ENCODE data around the gene BCL2L15. TPM values are rescaled to one million over a fixed set of nuclear protein-coding genes. Genes with fewer than 3 reads are reported as not detected.

The BCL2L15 gene
- total and polyA plus RNA-seq, 2 of the 13 experiments (the other 11 are each of a cell fraction or from before 2014, with no cell fraction given): 0.03 to 0.27 TPM

DNA sequence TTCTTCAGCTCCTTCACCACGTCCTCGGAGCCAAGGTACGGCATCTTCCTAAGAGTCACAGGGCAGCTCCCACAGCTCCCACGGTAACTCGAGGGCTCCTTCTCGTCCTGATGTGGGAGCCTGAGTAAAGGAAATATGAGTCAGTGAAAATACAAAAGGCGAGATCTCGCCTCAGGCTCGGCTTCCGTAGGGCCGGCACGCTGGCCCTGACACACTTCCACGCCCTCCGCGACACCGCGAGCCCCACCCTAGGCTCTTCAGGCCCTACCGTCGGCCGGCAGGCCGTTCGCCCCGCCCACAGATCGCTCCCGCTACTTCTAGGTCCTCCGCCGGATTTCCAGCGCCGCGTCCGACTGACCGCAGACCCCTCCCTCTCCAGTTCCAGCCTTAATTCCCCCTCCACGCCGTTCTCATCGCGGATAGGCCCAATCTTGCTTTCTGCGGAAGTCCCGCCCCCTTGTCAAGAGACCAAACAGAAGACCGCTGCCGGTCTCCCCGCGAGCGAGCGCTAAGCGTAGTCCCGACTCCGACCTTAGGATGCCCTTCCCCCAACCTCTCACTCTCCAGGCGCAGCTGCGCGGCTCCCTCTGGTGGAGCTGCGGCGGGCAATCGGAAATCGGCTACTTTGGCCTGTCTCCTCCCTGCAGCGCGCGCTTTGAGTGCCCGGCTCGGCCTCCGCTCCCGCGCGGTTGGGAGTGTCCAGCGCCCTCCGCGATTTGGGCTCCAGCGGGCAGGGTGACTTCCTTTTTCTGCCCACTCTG, 17.5 kb upstream of the BCL2L15 start, which contains the start of the genes AP4B1 and DCLRE1B (continued):
- TF ChIP-seq, protein P1, sequence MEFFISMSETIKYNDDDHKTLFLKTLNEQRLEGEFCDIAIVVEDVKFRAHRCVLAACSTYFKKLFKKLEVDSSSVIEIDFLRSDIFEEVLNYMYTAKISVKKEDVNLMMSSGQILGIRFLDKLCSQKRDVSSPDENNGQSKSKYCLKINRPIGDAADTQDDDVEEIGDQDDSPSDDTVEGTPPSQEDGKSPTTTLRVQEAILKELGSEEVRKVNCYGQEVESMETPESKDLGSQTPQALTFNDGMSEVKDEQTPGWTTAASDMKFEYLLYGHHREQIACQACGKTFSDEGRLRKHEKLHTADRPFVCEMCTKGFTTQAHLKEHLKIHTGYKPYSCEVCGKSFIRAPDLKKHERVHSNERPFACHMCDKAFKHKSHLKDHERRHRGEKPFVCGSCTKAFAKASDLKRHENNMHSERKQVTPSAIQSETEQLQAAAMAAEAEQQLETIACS (CRISPR knock-in tag; IDR thresholded peaks at IDR 0.05): peak; percentile 90
- TF ChIP-seq MBD4 (IDR thresholded peaks at IDR 0.05; ENCODE audit: borderline replicate concordance, low read length) (no peak), NFYB (CRISPR knock-in tag; IDR thresholded peaks at IDR 0.05) (peak; percentile 77), GTF3A (CRISPR knock-in tag; conservative IDR thresholded peaks at IDR 0.05) (no peak), HES4 (CRISPR knock-in tag; IDR thresholded peaks at IDR 0.05; ENCODE audit: borderline replicate concordance) (no peak), KLF15 (CRISPR knock-in tag; IDR thresholded peaks at IDR 0.05; ENCODE audit: borderline replicate concordance) (no peak; the same call in 1 of the 2 replicates), SOX13 (IDR thresholded peaks at IDR 0.05) (no peak), SOX13 (CRISPR knock-in tag; conservative IDR thresholded peaks at IDR 0.05 in 1 of 2, IDR thresholded peaks at IDR 0.05 in 1 of 2) (peak in 1 of 2 experiments; percentile 68; a peak in 2 of 4 replicates), ZKSCAN5 (CRISPR knock-in tag; IDR thresholded peaks at IDR 0.05) (no peak), YEATS2 (CRISPR knock-in tag; IDR thresholded peaks at IDR 0.05; ENCODE audit: borderline replicate concordance) (peak; percentile 87; the same call in 1 of the 2 replicates), CBX1 (IDR thresholded peaks at IDR 0.05; ENCODE audit: low read depth) (no peak), NFIC (IDR thresholded peaks at IDR 0.05; ENCODE audit: low read length) (no peak)
- TF ChIP-seq, protein P2, sequence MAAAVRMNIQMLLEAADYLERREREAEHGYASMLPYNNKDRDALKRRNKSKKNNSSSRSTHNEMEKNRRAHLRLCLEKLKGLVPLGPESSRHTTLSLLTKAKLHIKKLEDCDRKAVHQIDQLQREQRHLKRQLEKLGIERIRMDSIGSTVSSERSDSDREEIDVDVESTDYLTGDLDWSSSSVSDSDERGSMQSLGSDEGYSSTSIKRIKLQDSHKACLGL (CRISPR knock-in tag; IDR thresholded peaks at IDR 0.05): peak; percentile 77
- TF ChIP-seq, protein P3, sequence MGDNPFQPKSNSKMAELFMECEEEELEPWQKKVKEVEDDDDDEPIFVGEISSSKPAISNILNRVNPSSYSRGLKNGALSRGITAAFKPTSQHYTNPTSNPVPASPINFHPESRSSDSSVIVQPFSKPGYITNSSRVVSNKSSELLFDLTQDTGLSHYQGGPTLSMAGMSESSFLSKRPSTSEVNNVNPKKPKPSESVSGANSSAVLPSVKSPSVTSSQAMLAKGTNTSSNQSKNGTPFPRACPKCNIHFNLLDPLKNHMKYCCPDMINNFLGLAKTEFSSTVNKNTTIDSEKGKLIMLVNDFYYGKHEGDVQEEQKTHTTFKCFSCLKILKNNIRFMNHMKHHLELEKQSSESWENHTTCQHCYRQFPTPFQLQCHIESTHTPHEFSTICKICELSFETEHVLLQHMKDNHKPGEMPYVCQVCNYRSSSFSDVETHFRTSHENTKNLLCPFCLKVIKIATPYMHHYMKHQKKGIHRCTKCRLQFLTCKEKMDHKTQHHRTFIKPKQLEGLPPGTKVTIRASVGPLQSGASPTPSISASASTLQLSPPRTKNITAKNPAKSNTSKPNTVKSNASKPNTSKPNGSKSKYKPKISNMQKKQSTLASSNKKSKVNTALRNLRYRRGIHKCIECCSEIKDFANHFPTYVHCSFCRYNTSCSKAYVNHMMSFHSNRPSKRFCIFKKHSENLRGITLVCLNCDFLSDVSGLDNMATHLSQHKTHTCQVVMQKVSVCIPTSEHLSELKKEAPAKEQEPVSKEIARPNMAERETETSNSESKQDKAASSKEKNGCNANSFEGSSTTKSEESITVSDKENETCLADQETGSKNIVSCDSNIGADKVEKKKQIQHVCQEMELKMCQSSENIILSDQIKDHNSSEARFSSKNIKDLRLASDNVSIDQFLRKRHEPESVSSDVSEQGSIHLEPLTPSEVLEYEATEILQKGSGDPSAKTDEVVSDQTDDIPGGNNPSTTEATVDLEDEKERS (CRISPR knock-in tag; IDR thresholded peaks at IDR 0.05): peak; percentile 83
- TF ChIP-seq, protein P4, sequence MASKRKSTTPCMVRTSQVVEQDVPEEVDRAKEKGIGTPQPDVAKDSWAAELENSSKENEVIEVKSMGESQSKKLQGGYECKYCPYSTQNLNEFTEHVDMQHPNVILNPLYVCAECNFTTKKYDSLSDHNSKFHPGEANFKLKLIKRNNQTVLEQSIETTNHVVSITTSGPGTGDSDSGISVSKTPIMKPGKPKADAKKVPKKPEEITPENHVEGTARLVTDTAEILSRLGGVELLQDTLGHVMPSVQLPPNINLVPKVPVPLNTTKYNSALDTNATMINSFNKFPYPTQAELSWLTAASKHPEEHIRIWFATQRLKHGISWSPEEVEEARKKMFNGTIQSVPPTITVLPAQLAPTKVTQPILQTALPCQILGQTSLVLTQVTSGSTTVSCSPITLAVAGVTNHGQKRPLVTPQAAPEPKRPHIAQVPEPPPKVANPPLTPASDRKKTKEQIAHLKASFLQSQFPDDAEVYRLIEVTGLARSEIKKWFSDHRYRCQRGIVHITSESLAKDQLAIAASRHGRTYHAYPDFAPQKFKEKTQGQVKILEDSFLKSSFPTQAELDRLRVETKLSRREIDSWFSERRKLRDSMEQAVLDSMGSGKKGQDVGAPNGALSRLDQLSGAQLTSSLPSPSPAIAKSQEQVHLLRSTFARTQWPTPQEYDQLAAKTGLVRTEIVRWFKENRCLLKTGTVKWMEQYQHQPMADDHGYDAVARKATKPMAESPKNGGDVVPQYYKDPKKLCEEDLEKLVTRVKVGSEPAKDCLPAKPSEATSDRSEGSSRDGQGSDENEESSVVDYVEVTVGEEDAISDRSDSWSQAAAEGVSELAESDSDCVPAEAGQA (IDR thresholded peaks at IDR 0.05; ENCODE audit: low read depth): no peak; the same call in 1 of the 2 replicates
- TF ChIP-seq, protein P4 (CRISPR knock-in tag; IDR thresholded peaks at IDR 0.05; ENCODE audit: borderline replicate concordance): no peak
- TF ChIP-seq, protein P5, sequence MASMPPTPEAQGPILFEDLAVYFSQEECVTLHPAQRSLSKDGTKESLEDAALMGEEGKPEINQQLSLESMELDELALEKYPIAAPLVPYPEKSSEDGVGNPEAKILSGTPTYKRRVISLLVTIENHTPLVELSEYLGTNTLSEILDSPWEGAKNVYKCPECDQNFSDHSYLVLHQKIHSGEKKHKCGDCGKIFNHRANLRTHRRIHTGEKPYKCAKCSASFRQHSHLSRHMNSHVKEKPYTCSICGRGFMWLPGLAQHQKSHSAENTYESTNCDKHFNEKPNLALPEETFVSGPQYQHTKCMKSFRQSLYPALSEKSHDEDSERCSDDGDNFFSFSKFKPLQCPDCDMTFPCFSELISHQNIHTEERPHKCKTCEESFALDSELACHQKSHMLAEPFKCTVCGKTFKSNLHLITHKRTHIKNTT (CRISPR knock-in tag; IDR thresholded peaks at IDR 0.05): no peak

All from HepG2 (cell line).